IPS-NIHi7 (cell line): ENCODE measurements around the gene ALDH7A1.
"Not testable (repeated sequence)": the region's sequence is repeated elsewhere in the genome, so short reads cannot be mapped to it uniquely, and the experiment has no call there.

ENCODE experiments used
- DNase-seq: peaks from one replicate; pipeline ENCODE4 v3.0.0; 2012; ENCODE audit warnings: mixed read lengths; ENCODE audit errors: extremely low spot score

Gene ALDH7A1

GRCh38 chr5:126535856-126536545 lies 59.0 kb downstream of the ALDH7A1 start:
- DNase-seq: no peak

GRCh38 chr5:126534553-126534952 lies 60.5 kb downstream of the ALDH7A1 start:
- DNase-seq: no peak

GRCh38 chr5:126531543-126532120 lies 63.4 kb downstream of the ALDH7A1 start:
- no peak for DNase-seq

- no peak for DNase-seq
Observed at GRCh38 chr5:126527892-126528291, 67.1 kb downstream of the ALDH7A1 start.

DNA sequence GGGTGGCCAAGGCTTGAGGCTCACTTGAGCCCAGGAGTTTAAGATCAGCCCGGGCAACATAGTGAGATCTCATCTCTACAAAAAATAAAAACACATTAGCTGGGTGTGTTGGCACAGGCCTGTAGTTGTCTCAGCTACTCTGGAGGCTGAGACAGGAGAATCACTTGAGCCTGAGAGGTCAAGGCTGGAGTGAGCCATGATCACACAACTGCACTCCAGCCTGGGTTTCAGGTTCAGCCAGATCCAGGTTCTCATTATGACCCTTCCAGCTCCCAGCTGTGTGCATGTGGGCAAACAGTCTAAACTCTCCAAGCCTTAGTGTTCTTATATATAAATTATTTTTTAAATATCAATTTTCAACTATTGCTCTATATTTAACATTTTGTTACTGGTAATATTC lies 67.9 kb downstream of the ALDH7A1 start:
- no peak for DNase-seq

- DNase-seq: no peak
Observed at GRCh38 chr5:126526493-126526892, 68.5 kb downstream of the ALDH7A1 start.

GRCh38 chr5:126525630-126526245 lies 69.3 kb downstream of the ALDH7A1 start:
- DNase-seq: peak; percentile 32

DNA sequence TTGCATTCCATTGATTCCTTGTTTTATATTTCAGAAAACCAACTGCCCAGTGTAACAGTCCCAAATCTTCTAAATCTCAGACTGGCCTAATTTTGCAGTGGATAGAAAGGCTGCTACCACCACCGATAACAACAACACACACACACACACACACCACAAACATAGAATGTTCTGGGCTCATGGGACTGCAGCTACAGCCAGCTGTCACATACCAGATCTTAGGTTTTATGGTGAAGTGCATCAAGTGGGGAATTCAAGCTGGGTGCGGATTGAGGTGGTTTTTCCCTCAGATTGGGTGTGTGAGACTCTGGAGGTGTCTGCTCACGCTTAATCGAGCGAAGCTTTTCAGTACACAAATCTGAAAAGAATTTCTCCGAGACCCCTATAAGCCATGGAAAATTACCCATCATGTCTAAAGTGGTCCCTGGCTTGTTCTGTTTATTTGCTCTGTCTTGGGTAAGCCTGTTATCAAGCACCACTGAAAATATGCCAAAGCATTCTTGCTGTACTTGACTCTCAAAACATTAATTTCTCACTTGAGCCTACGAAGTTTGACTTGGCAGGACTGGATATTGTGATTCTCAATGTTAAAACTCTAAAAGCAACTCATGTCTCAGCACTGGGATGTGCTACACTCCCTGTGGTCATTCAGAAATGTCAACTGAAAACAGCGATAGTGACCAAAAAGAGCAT lies 71.1 kb downstream of the ALDH7A1 start:
- no peak for DNase-seq

- no peak for DNase-seq
Observed at GRCh38 chr5:126521130-126521529, 73.9 kb downstream of the ALDH7A1 start.

DNA sequence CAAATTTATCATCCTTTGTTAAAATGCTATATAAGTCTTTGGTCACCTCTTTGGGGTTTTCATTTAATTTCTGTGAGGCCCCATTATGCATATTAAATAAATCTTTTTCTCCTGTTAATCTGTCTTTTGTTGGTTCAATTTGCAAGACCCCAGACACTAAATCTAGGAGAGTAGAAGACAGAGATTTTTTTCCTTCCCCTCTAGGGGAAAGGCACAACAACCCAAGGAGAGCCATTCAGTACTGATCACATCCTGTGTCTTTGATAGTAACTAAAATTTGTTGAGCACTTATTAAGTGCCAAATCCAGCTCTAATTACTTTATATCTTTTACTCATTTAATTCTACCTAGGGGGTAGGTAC lies 74.4 kb downstream of the ALDH7A1 start:
- DNase-seq: no peak

GRCh38 chr5:126519637-126520592 lies 75.1 kb downstream of the ALDH7A1 start:
- DNase-seq: no peak

DNA sequence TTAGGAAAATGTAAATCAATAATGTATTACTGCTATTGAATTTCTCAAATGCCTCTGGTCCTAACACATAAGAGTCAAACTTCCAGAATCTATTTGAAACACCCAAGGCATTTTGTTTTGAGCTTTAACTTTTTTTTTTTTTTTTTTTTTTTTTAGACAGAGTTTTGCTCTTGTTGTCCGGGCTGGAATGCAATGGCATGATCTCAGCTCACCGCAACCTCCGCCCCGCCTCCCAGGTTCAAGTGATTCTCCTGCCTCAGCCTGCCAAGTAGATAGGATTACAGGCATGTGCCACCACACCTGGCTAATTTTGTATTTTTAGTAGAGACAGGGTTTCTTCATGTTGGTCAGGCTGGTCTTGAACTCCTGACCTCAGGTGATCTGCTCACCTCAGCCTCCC lies 75.8 kb downstream of the ALDH7A1 start:
- DNase-seq: not testable (repeated sequence)

- DNase-seq: no peak
Observed at GRCh38 chr5:126516852-126517251, 78.2 kb downstream of the ALDH7A1 start.

GRCh38 chr5:126516133-126516532 lies 78.9 kb downstream of the ALDH7A1 start:
- DNase-seq: no peak

DNA sequence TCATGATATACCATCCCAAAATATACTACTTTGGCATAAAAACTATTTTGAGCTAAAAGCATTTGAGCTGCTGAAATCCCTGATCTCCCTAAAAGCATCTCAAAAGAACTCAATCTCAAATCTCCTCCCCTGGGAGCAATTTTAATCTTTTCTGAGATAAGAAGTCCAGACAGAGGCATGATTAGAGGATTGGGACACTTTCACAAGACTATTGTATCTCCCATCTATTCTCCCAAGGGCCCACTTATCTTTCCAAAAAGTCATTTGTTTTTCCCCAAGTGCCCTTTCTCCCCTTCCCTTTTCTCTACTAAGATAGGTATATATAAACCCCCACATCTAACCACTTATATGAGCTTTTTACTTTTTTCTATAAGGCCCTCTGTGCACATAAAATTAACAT lies 79.7 kb downstream of the ALDH7A1 start:
- no peak for DNase-seq

- no peak for DNase-seq
Observed at GRCh38 chr5:126514558-126515141, 80.4 kb downstream of the ALDH7A1 start.

DNA sequence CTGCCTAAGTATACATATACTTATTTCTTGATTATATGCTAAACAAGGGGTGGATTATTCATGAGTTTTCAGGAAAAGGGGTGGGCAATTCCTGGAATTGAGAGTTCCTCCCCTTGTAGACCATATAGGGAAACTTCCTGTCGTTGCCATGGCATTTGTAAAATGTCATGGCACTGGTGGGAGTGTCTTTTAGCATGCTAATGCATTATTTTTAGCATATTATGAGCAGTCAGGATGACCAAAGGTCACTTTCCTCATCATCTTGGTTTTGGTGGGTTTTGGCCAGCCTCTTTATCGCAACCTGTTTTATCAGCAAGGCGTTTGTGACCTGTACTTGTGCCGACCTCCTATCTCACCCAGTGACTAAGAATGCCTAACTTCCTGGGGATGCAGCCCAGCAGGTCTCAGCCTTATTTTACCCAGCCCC lies 80.9 kb downstream of the ALDH7A1 start:
- no peak for DNase-seq

- DNase-seq: no peak
Observed at GRCh38 chr5:126513703-126514102, 81.3 kb downstream of the ALDH7A1 start.

GRCh38 chr5:126513302-126513701 lies 81.7 kb downstream of the ALDH7A1 start:
- no peak for DNase-seq

- DNase-seq: no peak
Observed at GRCh38 chr5:126512451-126512850, 82.6 kb downstream of the ALDH7A1 start.

- DNase-seq: no peak
Observed at GRCh38 chr5:126511961-126512360, 83.1 kb downstream of the ALDH7A1 start.
